RWPE1 (cell line): ENCODE measurements around the gene MOB3C.

ENCODE experiments used
- CTCF ChIA-PET: fragments of 350-600 bp; sonication (Branson Sonifier 250); formaldehyde crosslinking; extraction: SDS; loops from one replicate; lab custom pipeline; 2021; lab: Yijun Ruan, JAX
- POLR2A ChIA-PET: fragments of 400-600 bp; formaldehyde crosslinking; extraction: SDS; loops from one replicate; lab custom pipeline; 2020; ENCODE audit warnings: antibody characterized with exemption; ENCODE audit not compliant: low non-redundant PET; lab: Yijun Ruan, JAX
- DNase-seq: peaks from one replicate; pipeline ENCODE4 v3.0.0; 2012; ENCODE audit warnings: low spot score
- H3K27ac ChIP-seq: fragments of 450-650 bp; 2 replicates; pipeline ENCODE4 v1.5.1; 2017
- TF ChIP-seq, protein P1 (sequence below): fragments of 450-650 bp; conservative IDR thresholded peaks from 2 replicates; pipeline ENCODE4 v1.5.1; 2017; ENCODE audit warnings: low read depth, mild to moderate bottlenecking

MOB3C gene

DNA sequence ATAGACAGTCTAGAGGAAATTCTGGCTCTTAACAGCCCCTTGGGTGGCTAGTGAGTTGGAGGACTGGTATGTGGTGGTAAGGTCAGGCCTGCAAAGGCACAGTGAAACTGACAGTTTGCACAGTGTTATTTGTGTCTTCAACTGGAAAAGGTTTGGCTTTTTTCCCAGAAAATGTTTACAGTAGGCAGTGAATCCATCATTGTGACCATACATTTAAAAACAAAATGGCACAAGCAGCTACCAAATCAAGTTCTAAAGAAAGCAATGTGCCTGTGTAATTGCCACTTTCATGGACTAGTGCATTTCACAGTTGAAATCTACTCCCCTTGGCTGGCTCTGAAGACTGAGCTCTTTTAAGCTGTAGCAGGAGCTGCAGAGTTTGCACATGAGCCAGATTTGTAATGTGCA is 26.8 kb upstream of the MOB3C start:
- ChIA-PET POLR2A (no interaction called here), CTCF (interaction anchor here (0.6 kb wide), 1 partner anchor 637 kb away, joined by 7 read pairs; no protein-coding TSS in a partner anchor)
- DNase-seq = peak; percentile 36
- no peak overlapping the region for H3K27ac ChIP-seq
- TF ChIP-seq, protein P1, sequence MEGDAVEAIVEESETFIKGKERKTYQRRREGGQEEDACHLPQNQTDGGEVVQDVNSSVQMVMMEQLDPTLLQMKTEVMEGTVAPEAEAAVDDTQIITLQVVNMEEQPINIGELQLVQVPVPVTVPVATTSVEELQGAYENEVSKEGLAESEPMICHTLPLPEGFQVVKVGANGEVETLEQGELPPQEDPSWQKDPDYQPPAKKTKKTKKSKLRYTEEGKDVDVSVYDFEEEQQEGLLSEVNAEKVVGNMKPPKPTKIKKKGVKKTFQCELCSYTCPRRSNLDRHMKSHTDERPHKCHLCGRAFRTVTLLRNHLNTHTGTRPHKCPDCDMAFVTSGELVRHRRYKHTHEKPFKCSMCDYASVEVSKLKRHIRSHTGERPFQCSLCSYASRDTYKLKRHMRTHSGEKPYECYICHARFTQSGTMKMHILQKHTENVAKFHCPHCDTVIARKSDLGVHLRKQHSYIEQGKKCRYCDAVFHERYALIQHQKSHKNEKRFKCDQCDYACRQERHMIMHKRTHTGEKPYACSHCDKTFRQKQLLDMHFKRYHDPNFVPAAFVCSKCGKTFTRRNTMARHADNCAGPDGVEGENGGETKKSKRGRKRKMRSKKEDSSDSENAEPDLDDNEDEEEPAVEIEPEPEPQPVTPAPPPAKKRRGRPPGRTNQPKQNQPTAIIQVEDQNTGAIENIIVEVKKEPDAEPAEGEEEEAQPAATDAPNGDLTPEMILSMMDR = no peak

DNA sequence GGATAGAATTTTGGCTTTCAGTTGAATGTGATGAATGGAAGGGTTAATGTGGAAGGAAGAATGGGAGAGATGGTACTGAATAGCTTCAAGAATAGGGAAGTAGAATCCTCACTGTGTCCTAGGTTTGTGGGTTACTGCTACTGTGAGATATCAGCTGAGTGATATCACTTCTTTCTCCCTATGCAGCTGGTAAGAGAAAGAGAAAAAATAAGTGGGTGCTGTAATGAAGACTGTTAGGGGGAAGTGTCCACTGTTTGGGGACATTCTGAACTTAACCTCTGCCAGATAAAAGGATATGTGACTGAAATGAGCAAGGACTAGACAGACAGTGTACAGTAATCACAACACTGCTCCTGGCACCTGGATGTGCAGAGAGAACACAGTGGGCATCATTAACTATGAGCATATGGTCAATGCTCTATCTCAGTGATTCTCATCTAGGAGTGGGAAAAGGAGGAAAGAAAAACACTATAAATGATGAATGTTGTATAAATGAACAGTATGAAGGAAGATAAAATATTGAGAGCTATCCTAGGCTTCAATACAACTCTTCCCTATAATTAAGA is 25.6 kb upstream of the MOB3C start:
- no peak overlapping the region for H3K27ac ChIP-seq
- no peak for DNase-seq
- POLR2A ChIA-PET = no interaction called here
- TF ChIP-seq, protein P1 = no peak
- CTCF ChIA-PET = interaction anchor here (0.6 kb wide), 1 partner anchor 362 kb away, joined by 3 read pairs; no protein-coding TSS in a partner anchor

DNA sequence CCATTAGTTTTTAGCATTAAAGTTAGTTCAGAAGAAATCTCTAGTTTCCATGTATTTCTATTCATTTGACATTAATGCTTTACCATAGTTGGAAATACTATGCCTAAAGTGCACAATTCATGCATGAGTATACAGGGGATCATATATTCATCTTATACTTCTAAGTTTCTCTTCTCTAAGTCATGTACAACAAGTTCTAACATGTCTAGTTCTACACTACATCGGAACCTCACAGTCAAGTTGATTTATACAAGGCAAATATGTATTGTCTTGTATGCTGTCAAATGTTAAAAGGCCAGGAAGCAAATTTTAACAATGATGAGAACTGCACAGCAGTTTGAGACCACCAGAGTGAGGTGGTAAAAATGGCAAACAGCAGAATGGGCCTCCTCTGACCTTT is 22.9 kb upstream of the MOB3C start:
- POLR2A ChIA-PET = no interaction called here
- CTCF ChIA-PET = no interaction called here

GRCh38 chr1:46638921-46639320 is 22.3 kb upstream of the MOB3C start:
- TF ChIP-seq, protein P1 = no peak
- no peak for DNase-seq
- ChIA-PET CTCF (no interaction called here), POLR2A (no interaction called here)
- no peak overlapping the region for H3K27ac ChIP-seq

More for the DNA sequence above, 22.9 kb upstream of the MOB3C start:
- TF ChIP-seq, protein P1 = no peak
- DNase-seq = peak; percentile 53
- no peak overlapping the region for H3K27ac ChIP-seq

DNA sequence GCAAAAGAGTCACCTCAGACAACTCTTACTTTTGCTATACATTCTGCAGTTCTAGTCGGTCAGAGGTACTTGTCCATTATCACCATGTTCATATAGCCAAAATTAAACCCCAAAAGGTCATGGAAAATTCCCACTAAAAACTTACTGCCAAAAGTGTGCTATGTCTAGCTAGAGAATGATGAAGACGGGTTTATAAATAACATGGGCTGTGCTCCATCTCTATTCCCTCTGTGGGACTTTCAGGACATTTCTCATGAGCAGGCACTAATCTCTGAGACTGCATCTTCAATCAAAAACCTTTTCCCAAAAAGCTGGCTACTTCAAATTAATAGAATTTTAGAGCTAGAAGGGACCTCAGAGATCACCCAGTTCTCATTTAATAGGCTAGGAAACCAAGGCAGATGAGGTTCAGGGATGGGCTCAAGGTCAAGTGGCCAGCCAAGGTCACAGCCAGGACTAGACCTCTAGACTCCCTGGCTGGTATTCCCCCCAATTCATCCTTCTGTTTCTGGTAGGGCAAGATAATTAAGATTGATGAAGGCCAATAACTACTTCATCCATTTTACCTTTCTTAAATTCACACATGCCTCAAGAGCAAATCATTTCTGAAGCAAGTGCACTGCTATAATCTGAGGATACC is 21.0 kb upstream of the MOB3C start:
- TF ChIP-seq, protein P1 = no peak
- no peak overlapping the region for H3K27ac ChIP-seq
- DNase-seq = no peak
- ChIA-PET POLR2A (no interaction called here), CTCF (interaction anchor here (0.6 to 0.7 kb wide), 3 partner anchors 18 to 29 kb away, joined by 3 to 5 read pairs (median 3); no protein-coding TSS in a partner anchor)

GRCh38 chr1:46635205-46635604 is 18.6 kb upstream of the MOB3C start:
- TF ChIP-seq, protein P1 = no peak
- H3K27ac ChIP-seq = no peak overlapping the region
- DNase-seq = no peak
- ChIA-PET CTCF (interaction anchor here (1.1 kb wide), 1 partner anchor 25 kb away, joined by 7 read pairs; no protein-coding TSS in a partner anchor), POLR2A (no interaction called here)
